GM12892 (cell line): ENCODE results near the gene NPAS1.

Experiments used
- POLR2A ChIP-seq: IDR thresholded peaks from 2 replicates; pipeline ENCODE4 v1.6.1; 2011; ENCODE audit warnings: low read depth, low read length, control low read depth
- TAF1 ChIP-seq: IDR thresholded peaks from 2 replicates; pipeline ENCODE4 v1.6.1; 2011; ENCODE audit warnings: low read depth, mild to moderate bottlenecking, control low read depth, low read length, borderline replicate concordance

- TF ChIP-seq POLR2A, result peak; percentile 68; the same call in 1 of the 2 replicates
- 0 out of 2 replicates have a peak, but pooled peaks have one; percentile 18 for TF ChIP-seq TAF1
Observed at GRCh38 chr19:47093841-47094240, 74.2 kb downstream of the NPAS1 start.
